Right lobe of liver (tissue), 4 donors: ENCODE results near the gene CYYR1.

ENCODE experiments used
- POLR2A ChIP-seq: fragments of 450-650 bp; IDR thresholded peaks from one replicate; pipeline ENCODE4 v1.6.1; 2017; ENCODE audit warnings: antibody characterized with exemption, mild to moderate bottlenecking
- TF ChIP-seq, protein P1 (sequence below), 4 donors: fragments of 200-600 bp in 3 of 4; fragments of 450-650 bp in 1 of 4; IDR thresholded peaks; one replicate each; pipeline versions ENCODE4 v1.5.1 to v1.8.0; 2016 to 2022; ENCODE audit warnings: antibody characterized with exemption in 4 of 4, mild to moderate bottlenecking in 2 of 4
- donor health status: DM: no; HTN: no; CAD: no.
- donor health status: DM: no; HTN: no; CAD: no.
- donor health status: DM: no; HTN: yes; CAD: no.

DNA sequence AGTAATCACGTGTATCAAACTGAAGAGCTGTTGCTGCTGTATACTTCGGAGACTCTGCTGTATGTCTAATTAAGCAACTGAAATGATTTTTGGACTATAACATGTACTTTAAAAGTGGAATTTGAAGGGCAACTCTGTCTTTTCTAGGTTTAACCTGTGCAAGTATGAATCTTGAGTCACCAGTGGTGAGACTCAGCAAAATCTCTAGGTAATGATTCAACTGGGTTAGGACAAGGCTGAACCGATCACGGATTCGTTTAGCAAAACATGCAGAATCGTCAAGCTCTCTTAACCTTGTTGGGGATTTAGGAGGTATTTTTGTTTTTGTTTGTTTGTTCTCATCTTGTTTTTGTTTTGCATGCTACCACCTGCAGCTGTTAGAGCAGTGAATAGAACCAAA lies 149.6 kb downstream of the CYYR1 start:
- TF ChIP-seq, protein P1, sequence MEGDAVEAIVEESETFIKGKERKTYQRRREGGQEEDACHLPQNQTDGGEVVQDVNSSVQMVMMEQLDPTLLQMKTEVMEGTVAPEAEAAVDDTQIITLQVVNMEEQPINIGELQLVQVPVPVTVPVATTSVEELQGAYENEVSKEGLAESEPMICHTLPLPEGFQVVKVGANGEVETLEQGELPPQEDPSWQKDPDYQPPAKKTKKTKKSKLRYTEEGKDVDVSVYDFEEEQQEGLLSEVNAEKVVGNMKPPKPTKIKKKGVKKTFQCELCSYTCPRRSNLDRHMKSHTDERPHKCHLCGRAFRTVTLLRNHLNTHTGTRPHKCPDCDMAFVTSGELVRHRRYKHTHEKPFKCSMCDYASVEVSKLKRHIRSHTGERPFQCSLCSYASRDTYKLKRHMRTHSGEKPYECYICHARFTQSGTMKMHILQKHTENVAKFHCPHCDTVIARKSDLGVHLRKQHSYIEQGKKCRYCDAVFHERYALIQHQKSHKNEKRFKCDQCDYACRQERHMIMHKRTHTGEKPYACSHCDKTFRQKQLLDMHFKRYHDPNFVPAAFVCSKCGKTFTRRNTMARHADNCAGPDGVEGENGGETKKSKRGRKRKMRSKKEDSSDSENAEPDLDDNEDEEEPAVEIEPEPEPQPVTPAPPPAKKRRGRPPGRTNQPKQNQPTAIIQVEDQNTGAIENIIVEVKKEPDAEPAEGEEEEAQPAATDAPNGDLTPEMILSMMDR (IDR thresholded peaks at IDR 0.05) = no peak
- TF ChIP-seq POLR2A = no peak
